Sciatic nerve (tissue), 2 donors: ENCODE measurements around the gene GNG13. TPM values are rescaled to one million over a fixed set of nuclear protein-coding genes. Genes with fewer than 3 reads are reported as not detected.
"Not testable (repeated sequence)": the region's sequence is repeated elsewhere in the genome, so short reads cannot be mapped to it uniquely, and the experiment has no call there.

Experiments
- ATAC-seq: fragments of 200-7000 bp; cut with Tn5 transposase; one replicate; pipeline ENCODE4 v1.9.1; 2020; ENCODE audit warnings: mild to moderate bottlenecking, moderate library complexity
- DNase-seq: peaks from one replicate; pipeline ENCODE4 v3.0.0-alpha.2; 2020; ENCODE audit warnings: low spot score
- intact Hi-C: fragments of 100-400 bp; cut with DNase I; formaldehyde crosslinking; loops from one replicate; pipeline ENCODE4 v1.14.2; 2022
- microRNA-seq: library from miRNA; unstranded; fragments of <30 nt; microRNA quantifications from one replicate; pipeline ENCODE4 v1.2.0, GENCODE V29; 2020
- total RNA-seq: library from RNA; stranded (reverse); fragmentation: NEBNext Ultra II Directional; extraction: Animal tissue kit (Norgen Biotek cat#: 25700); gene quantifications from one replicate; pipeline ENCODE4 v1.2.1, GENCODE V29; 2021
- donor health status: DM: no; HTN: no; CAD: no.
- donor health status: DM: no; HTN: no; CAD: no.

GNG13 gene
- total RNA-seq, 1 donor from 2014 or later: not detected

GRCh38 chr16:756428-756827 is 44.1 kb downstream of the GNG13 start:
- no peak for ATAC-seq
- intact Hi-C loops: no loop called here
- DNase-seq: no peak

GRCh38 chr16:754656-755055 is 45.9 kb downstream of the GNG13 start:
- ATAC-seq: peak; percentile 41
- intact Hi-C loops: no loop called here

GRCh38 chr16:754121-754607 is 46.4 kb downstream of the GNG13 start:
- intact Hi-C loops, DNase-seq, ATAC-seq: not testable (repeated sequence)

More at GRCh38 chr16:754656-755055, 45.9 kb downstream of the GNG13 start:
- no peak for DNase-seq

- ATAC-seq (no peak), DNase-seq (no peak)
- intact Hi-C loops: no loop called here
Measured at GRCh38 chr16:752007-752312, 48.6 kb downstream of the GNG13 start.

- intact Hi-C loops: no loop called here
- DNase-seq: no peak
- ATAC-seq: peak; percentile 32
Measured at GRCh38 chr16:751152-752006, 49.2 kb downstream of the GNG13 start.

GRCh38 chr16:750485-750884 is 50.0 kb downstream of the GNG13 start:
- intact Hi-C loops: no loop called here
- DNase-seq: no peak
- no peak for ATAC-seq

- ATAC-seq (peak; percentile 34), DNase-seq (no peak)
- intact Hi-C loops: loop anchor here (5.0 kb wide), 1 partner anchor 42 kb away; the partner anchor contains the start of gene FBXL16
Measured at GRCh38 chr16:749010-749409, 51.5 kb downstream of the GNG13 start.

Small RNA genes within 50 kb of the gene (microRNA-seq; reads per million reads assigned to microRNA genes)
- gene MIR662: not detected

Other genes starting within 250 kb of the GNG13 start
- not detected for gene PRR35, start 240.3 kb downstream of the GNG13 start, total RNA-seq
- 1.2 TPM for gene NHLRC4, start 233.7 kb downstream of the GNG13 start, total RNA-seq
- gene PIGQ, start 230.8 kb downstream of the GNG13 start, total RNA-seq: 46.6 TPM
- 22.5 TPM for gene RAB40C, start 210.7 kb downstream of the GNG13 start, total RNA-seq
- 1.5 TPM for gene WFIKKN1, start 169.7 kb downstream of the GNG13 start, total RNA-seq
- gene METTL26, start 164.4 kb downstream of the GNG13 start, total RNA-seq: 54.1 TPM
- gene MCRIP2, start 158.9 kb downstream of the GNG13 start, total RNA-seq: 15.5 TPM
- 33.3 TPM for gene WDR90, start 151.4 kb downstream of the GNG13 start, total RNA-seq
- gene RHOT2, start 132.6 kb downstream of the GNG13 start, total RNA-seq: 95.9 TPM
- 1.6 TPM for gene RHBDL1, start 125.1 kb downstream of the GNG13 start, total RNA-seq
- 80.2 TPM for gene STUB1, start 120.3 kb downstream of the GNG13 start, total RNA-seq
- gene JMJD8, start 116.4 kb downstream of the GNG13 start, total RNA-seq: 36.1 TPM
- gene WDR24, start 110.3 kb downstream of the GNG13 start, total RNA-seq: 10.1 TPM
- gene FBXL16, start 94.9 kb downstream of the GNG13 start, total RNA-seq: 6.5 TPM
- gene METRN, start 85.6 kb downstream of the GNG13 start, total RNA-seq: 120 TPM
- gene ANTKMT, start 79.6 kb downstream of the GNG13 start, total RNA-seq: 26.3 TPM
- 2.1 TPM for gene CCDC78, start 74.3 kb downstream of the GNG13 start, total RNA-seq
- 6.5 TPM for gene HAGHL, start 73.6 kb downstream of the GNG13 start, total RNA-seq
- gene CIAO3, start 59.7 kb downstream of the GNG13 start, total RNA-seq: 26.9 TPM
- 2.9 TPM for gene MSLN, start 40.0 kb downstream of the GNG13 start, total RNA-seq
- 11.4 TPM for gene RPUSD1, start 12.4 kb downstream of the GNG13 start, total RNA-seq
- gene CHTF18, start 12.1 kb downstream of the GNG13 start, total RNA-seq: 18.9 TPM
- 31.3 TPM for gene LMF1, start 170.2 kb upstream of the GNG13 start, total RNA-seq
- gene SOX8, start 181.0 kb upstream of the GNG13 start, total RNA-seq: 57.7 TPM